ENCODE results near the gene LGALS7.
"Not testable (repeated sequence)": the region's sequence is repeated elsewhere in the genome, so short reads cannot be mapped to it uniquely, and the experiment has no call there.

DNA sequence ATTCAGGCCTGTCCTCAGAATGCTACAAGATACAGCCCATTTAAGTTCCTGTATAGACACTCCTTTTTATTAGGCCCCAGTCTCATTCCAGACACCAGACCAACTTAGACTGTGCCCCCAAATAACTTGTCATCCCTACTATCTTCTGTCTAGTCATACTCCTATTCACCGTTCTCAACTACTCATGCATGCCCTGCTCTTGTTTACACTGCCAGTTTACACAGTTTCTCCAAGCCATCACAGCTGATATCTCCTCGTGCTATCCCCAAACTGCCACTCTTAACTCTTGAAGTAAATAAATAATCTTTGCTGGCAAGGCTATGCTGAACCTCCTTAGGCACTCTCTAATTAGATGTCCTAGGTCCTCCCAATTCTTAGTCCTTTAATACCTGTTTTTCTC is 19.1 kb downstream of the LGALS7 start:
- TF ChIP-seq EZH2 (IDR thresholded peaks at IDR 0.05; ENCODE audit: borderline replicate concordance); EZH2phosphoT487 (IDR thresholded peaks at IDR 0.05; ENCODE audit: low read depth, severe bottlenecking, unreplicated experiment): not testable (repeated sequence)
- TF ChIP-seq, protein P1, sequence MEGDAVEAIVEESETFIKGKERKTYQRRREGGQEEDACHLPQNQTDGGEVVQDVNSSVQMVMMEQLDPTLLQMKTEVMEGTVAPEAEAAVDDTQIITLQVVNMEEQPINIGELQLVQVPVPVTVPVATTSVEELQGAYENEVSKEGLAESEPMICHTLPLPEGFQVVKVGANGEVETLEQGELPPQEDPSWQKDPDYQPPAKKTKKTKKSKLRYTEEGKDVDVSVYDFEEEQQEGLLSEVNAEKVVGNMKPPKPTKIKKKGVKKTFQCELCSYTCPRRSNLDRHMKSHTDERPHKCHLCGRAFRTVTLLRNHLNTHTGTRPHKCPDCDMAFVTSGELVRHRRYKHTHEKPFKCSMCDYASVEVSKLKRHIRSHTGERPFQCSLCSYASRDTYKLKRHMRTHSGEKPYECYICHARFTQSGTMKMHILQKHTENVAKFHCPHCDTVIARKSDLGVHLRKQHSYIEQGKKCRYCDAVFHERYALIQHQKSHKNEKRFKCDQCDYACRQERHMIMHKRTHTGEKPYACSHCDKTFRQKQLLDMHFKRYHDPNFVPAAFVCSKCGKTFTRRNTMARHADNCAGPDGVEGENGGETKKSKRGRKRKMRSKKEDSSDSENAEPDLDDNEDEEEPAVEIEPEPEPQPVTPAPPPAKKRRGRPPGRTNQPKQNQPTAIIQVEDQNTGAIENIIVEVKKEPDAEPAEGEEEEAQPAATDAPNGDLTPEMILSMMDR (IDR thresholded peaks at IDR 0.05; ENCODE audit: poor library complexity) = not testable (repeated sequence)
